Breast epithelium (tissue), 4 donors: ENCODE results near the gene SPATS2. TPM values are rescaled to one million over a fixed set of nuclear protein-coding genes. Genes with fewer than 3 reads are reported as not detected.

Experiments used
- DNase-seq, 2 donors: peaks; one replicate each; pipeline ENCODE4 v3.0.0-alpha.2; 2019; ENCODE audit warnings: low spot score in 2 of 2
- H3K27ac ChIP-seq, 2 donors: fragments of 200-600 bp; sonication (generic) in 1 of 2; one replicate each; pipeline ENCODE4 v1.5.1; 2016 to 2019; ENCODE audit warnings: mild to moderate bottlenecking in 1 of 2
- H3K27me3 ChIP-seq, 2 donors: fragments of 200-600 bp; sonication (generic) in 1 of 2; one replicate each; pipeline versions ENCODE4 v1.5.1 to v1.6.0; 2017 to 2019; ENCODE audit warnings: control low read depth in 1 of 2, mild to moderate bottlenecking in 1 of 2
- H3K36me3 ChIP-seq: fragments of 200-600 bp; one replicate; pipeline ENCODE4 v1.5.1; 2019
- H3K4me1 ChIP-seq, 2 donors: fragments of 200-600 bp; sonication (generic); one replicate each; pipeline ENCODE4 v1.5.1; 2016 to 2019; ENCODE audit warnings: control low read depth in 1 of 2
- H3K4me3 ChIP-seq, 3 donors: fragments of 200-600 bp; sonication (generic); 1 replicate in 2 of 3; 2 replicates in 1 of 3; pipeline ENCODE4 v1.5.1; 2016 to 2019; ENCODE audit warnings: mild to moderate bottlenecking in 3 of 3, moderate library complexity in 2 of 3
- H3K9me3 ChIP-seq, 2 donors: fragments of 200-600 bp; sonication (generic) in 1 of 2; one replicate each; pipeline ENCODE4 v1.5.1; 2016 to 2019; ENCODE audit warnings: control low read depth in 1 of 2
- POLR2A ChIP-seq: fragments of 450-650 bp; IDR thresholded peaks from one replicate; pipeline ENCODE4 v1.6.1; 2016; ENCODE audit warnings: antibody characterized with exemption, mild to moderate bottlenecking, moderate library complexity
- POLR2AphosphoS5 ChIP-seq, 3 donors: sonication (generic); formaldehyde crosslinking; IDR thresholded peaks; one replicate each; pipeline ENCODE4 v1.6.1; 2017; ENCODE audit warnings: antibody characterized with exemption in 3 of 3
- intact Hi-C: fragments of 100-400 bp; cut with DNase I; formaldehyde crosslinking; loops from one replicate; pipeline ENCODE4 v1.15.1; 2023; ENCODE audit warnings: low total_unique reads
- total RNA-seq, 3 donors: library from RNA; depleted of rRNA; stranded (reverse); fragments of >200 nt; gene quantifications; one replicate each; pipeline ENCODE4 v1.1.0, GENCODE V29; 2016
- TF ChIP-seq, protein P1 (sequence below), 3 donors: fragments of 450-650 bp; IDR thresholded peaks; one replicate each; pipeline ENCODE4 v1.5.1; 2016 to 2017; ENCODE audit warnings: antibody characterized with exemption in 3 of 3, mild to moderate bottlenecking in 3 of 3, moderate library complexity in 3 of 3

The SPATS2 gene
- total RNA-seq, 3 donors from 2014 or later: 13.8 to 24.0 (median 22.0) TPM

GRCh38 chr12:49540229-49541139, 173.2 kb downstream of the SPATS2 start:
- TF ChIP-seq POLR2AphosphoS5 (IDR thresholded peaks at IDR 0.05): no peak
- TF ChIP-seq POLR2A: no peak
- TF ChIP-seq, protein P1, sequence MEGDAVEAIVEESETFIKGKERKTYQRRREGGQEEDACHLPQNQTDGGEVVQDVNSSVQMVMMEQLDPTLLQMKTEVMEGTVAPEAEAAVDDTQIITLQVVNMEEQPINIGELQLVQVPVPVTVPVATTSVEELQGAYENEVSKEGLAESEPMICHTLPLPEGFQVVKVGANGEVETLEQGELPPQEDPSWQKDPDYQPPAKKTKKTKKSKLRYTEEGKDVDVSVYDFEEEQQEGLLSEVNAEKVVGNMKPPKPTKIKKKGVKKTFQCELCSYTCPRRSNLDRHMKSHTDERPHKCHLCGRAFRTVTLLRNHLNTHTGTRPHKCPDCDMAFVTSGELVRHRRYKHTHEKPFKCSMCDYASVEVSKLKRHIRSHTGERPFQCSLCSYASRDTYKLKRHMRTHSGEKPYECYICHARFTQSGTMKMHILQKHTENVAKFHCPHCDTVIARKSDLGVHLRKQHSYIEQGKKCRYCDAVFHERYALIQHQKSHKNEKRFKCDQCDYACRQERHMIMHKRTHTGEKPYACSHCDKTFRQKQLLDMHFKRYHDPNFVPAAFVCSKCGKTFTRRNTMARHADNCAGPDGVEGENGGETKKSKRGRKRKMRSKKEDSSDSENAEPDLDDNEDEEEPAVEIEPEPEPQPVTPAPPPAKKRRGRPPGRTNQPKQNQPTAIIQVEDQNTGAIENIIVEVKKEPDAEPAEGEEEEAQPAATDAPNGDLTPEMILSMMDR (IDR thresholded peaks at IDR 0.05): no peak
- H3K27me3 ChIP-seq: peaks cover 2 to 12% of the 10 kb centered on the region in 2 donors
- H3K27ac ChIP-seq: peak overlapping the region; percentile 38 to 45
- no peak overlapping the region for H3K4me3 ChIP-seq
- intact Hi-C loops: no loop called here
- no peaks in the 10 kb centered on the region for H3K9me3 ChIP-seq
- H3K4me1 ChIP-seq: peaks cover 0 to 11% of the 10 kb centered on the region in 2 donors
- DNase-seq: peak in 1 of 2 donors; percentile 55
- no peaks in the 10 kb centered on the region for H3K36me3 ChIP-seq

GRCh38 chr12:49541140-49541861, 174.0 kb downstream of the SPATS2 start:
- Histone ChIP-seq H3K27ac (peak overlapping the region in 1 of 2 donors; percentile 38), H3K9me3 (no peaks in the 10 kb centered on the region), H3K4me3 (no peak overlapping the region), H3K4me1 (peaks cover 0 to 11% of the 10 kb centered on the region in 2 donors), H3K27me3 (peaks cover 2 to 19% of the 10 kb centered on the region in 2 donors), H3K36me3 (no peaks in the 10 kb centered on the region)
- intact Hi-C loops: no loop called here
- no peak for DNase-seq
- TF ChIP-seq POLR2A (no peak), POLR2AphosphoS5 (IDR thresholded peaks at IDR 0.05) (no peak)
- TF ChIP-seq, protein P1 (IDR thresholded peaks at IDR 0.05): no peak

DNA sequence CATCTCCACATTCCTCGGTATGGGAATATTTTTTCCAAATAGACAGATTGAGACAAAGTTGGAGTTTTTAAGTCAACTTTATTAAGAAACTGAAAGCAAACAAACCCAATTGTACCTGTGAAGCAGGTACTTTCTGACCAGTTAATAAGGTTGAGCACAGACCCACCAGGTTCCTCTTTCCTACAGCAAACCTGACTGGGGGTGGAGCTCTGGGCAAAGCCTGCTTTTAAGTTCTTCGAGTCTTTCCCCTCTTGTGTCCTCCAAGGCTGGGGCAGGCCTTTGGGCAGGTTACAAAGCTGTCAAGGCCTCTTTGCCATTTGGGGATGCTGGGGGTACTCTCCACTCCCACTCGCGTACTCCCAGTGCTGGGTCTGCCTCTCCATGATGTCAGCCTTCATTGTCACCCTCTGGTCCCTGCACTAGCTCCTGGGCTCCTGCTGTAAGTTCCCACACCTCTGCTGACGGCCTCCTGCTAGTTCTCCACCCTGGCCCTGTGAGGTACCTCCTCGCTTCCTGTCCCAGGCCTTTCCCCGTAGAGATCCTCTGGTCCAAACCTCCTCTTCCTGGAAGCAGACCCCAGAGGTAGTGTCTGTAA, 174.7 kb downstream of the SPATS2 start:
- H3K36me3 ChIP-seq: no peaks in the 10 kb centered on the region
- H3K4me3 ChIP-seq: no peak overlapping the region
- no peak for DNase-seq
- H3K9me3 ChIP-seq: no peaks in the 10 kb centered on the region
- H3K27me3 ChIP-seq: peaks cover 2 to 20% of the 10 kb centered on the region in 2 donors
- intact Hi-C loops: loop anchor here (2.0 kb wide), 1 partner anchor 71 kb away; no protein-coding TSS in a partner anchor
- no peak overlapping the region for H3K27ac ChIP-seq
- H3K4me1 ChIP-seq: peaks cover 0 to 11% of the 10 kb centered on the region in 2 donors
- no peak for TF ChIP-seq POLR2A
- TF ChIP-seq, protein P1 (IDR thresholded peaks at IDR 0.05): no peak

DNA sequence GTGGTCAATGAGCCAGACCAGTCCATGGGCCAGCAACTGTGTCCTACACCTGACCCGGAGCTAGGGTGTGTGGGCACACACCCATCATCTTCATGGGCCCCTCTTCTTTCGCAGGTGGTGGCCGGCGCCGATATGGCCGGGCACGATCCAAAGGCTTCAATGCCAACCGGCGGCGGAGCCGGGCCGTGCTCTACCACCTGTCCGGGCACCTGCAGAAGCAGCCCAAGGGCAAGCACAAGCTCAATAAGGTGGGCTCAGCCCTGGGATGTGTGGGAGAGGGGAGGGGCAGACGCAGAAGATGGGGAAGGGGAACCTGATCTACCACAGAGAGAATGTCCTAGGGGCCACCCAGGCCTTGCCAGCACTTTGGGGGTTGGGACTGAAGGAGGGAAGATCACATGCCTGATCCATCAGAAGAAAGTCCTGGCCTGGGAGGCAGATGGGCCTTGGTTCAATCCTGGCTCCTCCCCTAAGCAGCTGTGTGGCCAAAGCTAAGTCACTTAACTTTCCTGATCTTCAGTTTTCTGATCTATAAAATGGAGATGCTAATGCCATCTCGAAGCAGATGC, 175.4 kb downstream of the SPATS2 start:
- intact Hi-C loops: loop anchor here (2.0 kb wide), 1 partner anchor 70 kb away; no protein-coding TSS in a partner anchor
- Histone ChIP-seq H3K27ac (no peak overlapping the region), H3K4me1 (peaks cover 0 to 8% of the 10 kb centered on the region in 2 donors), H3K36me3 (no peaks in the 10 kb centered on the region), H3K27me3 (peaks cover 2 to 24% of the 10 kb centered on the region in 2 donors), H3K4me3 (no peak overlapping the region), H3K9me3 (no peaks in the 10 kb centered on the region)
- TF ChIP-seq, protein P1 (IDR thresholded peaks at IDR 0.05): no peak
- TF ChIP-seq POLR2A (no peak), POLR2AphosphoS5 (IDR thresholded peaks at IDR 0.05) (no peak)
- DNase-seq: no peak
